Activated B cell treated with CpG ODN at 0.5 μM for 24 hours (primary cell): ENCODE results near the gene RACGAP1. TPM values are rescaled to one million over a fixed set of nuclear protein-coding genes. Genes with fewer than 3 reads are reported as not detected.

Source experiments
- ATAC-seq: fragments of 200-7000 bp; cut with Tn5 transposase; one replicate; pipeline ENCODE4 v1.10.0; 2021; ENCODE audit warnings: low read depth, mild to moderate bottlenecking, moderate library complexity
- CTCF ChIA-PET: fragments of 350-600 bp; sonication (Branson Sonifier 250); formaldehyde crosslinking; loops from one replicate; lab custom pipeline; 2021; ENCODE audit warnings: antibody characterized with exemption; lab: Charles Lee
- POLR2A ChIA-PET: fragments of 350-600 bp; sonication (Branson Sonifier 250); formaldehyde crosslinking; loops from one replicate; lab custom pipeline; 2021; ENCODE audit warnings: antibody characterized with exemption; lab: Charles Lee
- DNase-seq: peaks from one replicate; pipeline ENCODE4 v3.0.0; 2022
- H3K27ac Mint-ChIP-seq: one replicate; pipeline ENCODE4 v1.8.0; 2020; ENCODE audit warnings: mixed read lengths
- H3K27me3 Mint-ChIP-seq: one replicate; pipeline ENCODE4 v1.8.0; 2021; ENCODE audit warnings: mixed read lengths
- H3K36me3 Mint-ChIP-seq: one replicate; pipeline ENCODE4 v1.8.0; 2021; ENCODE audit warnings: low read depth, mixed read lengths
- H3K4me1 Mint-ChIP-seq: one replicate; pipeline ENCODE4 v1.8.0; 2021; ENCODE audit warnings: mixed read lengths
- H3K4me3 Mint-ChIP-seq: one replicate; pipeline ENCODE4 v1.8.0; 2020; ENCODE audit warnings: mild to moderate bottlenecking, mixed read lengths
- H3K9me3 Mint-ChIP-seq: one replicate; pipeline ENCODE4 v1.8.0; 2020; ENCODE audit warnings: mixed read lengths
- CTCF ChIP-seq: fragments of 200-600 bp; IDR thresholded peaks from one replicate; pipeline ENCODE4 v1.8.0; 2022; ENCODE audit warnings: antibody characterized with exemption, mild to moderate bottlenecking
- intact Hi-C: fragments of 100-400 bp; cut with micrococcal nuclease; formaldehyde crosslinking; loops from one replicate; pipeline ENCODE4 v1.15.1; 2024
- total RNA-seq: library from RNA; stranded (reverse); gene quantifications from 2 replicates; pipeline ENCODE4 v1.2.3, GENCODE V29; 2022

RACGAP1 gene
- total RNA-seq, 1 donor from 2014 or later = 12.6 TPM

- ChIA-PET POLR2A (interaction anchor here (0.5 kb wide), 1 partner anchor 491 kb away, joined by 3 read pairs; no protein-coding TSS in a partner anchor), CTCF (interaction anchor here (1.2 to 1.3 kb wide), 2 partner anchors 83 to 103 kb away, joined by 3 to 4 read pairs; no protein-coding TSS in a partner anchor)
- Mint-ChIP-seq H3K27me3 (peaks cover 32% of the 10 kb centered on the region), H3K36me3 (no peaks in the 10 kb centered on the region), H3K27ac (no peak overlapping the region), H3K4me3 (no peak overlapping the region), H3K4me1 (no peaks in the 10 kb centered on the region), H3K9me3 (no peaks in the 10 kb centered on the region)
- intact Hi-C loops = no loop called here
- TF ChIP-seq CTCF = no peak
- ATAC-seq (no peak), DNase-seq (no peak)
Observed at GRCh38 chr12:50049254-50050118, 24.2 kb upstream of the RACGAP1 start.

GRCh38 chr12:50047693-50048250 is 22.5 kb upstream of the RACGAP1 start:
- intact Hi-C loops = no loop called here
- peaks cover 29% of the 10 kb centered on the region for H3K27me3 Mint-ChIP-seq
- no peak for TF ChIP-seq CTCF
- no peak overlapping the region for H3K4me3 Mint-ChIP-seq
- POLR2A ChIA-PET = no interaction called here
- H3K4me1 Mint-ChIP-seq = no peaks in the 10 kb centered on the region
- DNase-seq (no peak), ATAC-seq (no peak)
- CTCF ChIA-PET = no interaction called here
- no peaks in the 10 kb centered on the region for H3K9me3 Mint-ChIP-seq
- no peaks in the 10 kb centered on the region for H3K36me3 Mint-ChIP-seq
- no peak overlapping the region for H3K27ac Mint-ChIP-seq

GRCh38 chr12:50043854-50044253 is 18.6 kb upstream of the RACGAP1 start:
- DNase-seq (no peak), ATAC-seq (no peak)
- Mint-ChIP-seq H3K4me1 (no peaks in the 10 kb centered on the region), H3K27ac (no peak overlapping the region), H3K36me3 (no peaks in the 10 kb centered on the region), H3K9me3 (no peaks in the 10 kb centered on the region), H3K4me3 (no peak overlapping the region), H3K27me3 (no peaks in the 10 kb centered on the region)
- ChIA-PET POLR2A (no interaction called here), CTCF (no interaction called here)
- intact Hi-C loops = no loop called here
- TF ChIP-seq CTCF = no peak

GRCh38 chr12:50043308-50043707 is 18.0 kb upstream of the RACGAP1 start:
- DNase-seq = no peak
- ChIA-PET CTCF (no interaction called here), POLR2A (no interaction called here)
- no peak overlapping the region for H3K4me3 Mint-ChIP-seq
- intact Hi-C loops = no loop called here
- H3K36me3 Mint-ChIP-seq = no peaks in the 10 kb centered on the region
- no peak for TF ChIP-seq CTCF
- no peak overlapping the region for H3K27ac Mint-ChIP-seq
- no peak for ATAC-seq
- H3K27me3 Mint-ChIP-seq = no peaks in the 10 kb centered on the region
- no peaks in the 10 kb centered on the region for H3K9me3 Mint-ChIP-seq
- no peaks in the 10 kb centered on the region for H3K4me1 Mint-ChIP-seq

- intact Hi-C loops = no loop called here
- ChIA-PET POLR2A (no interaction called here), CTCF (no interaction called here)
- Mint-ChIP-seq H3K4me1 (no peaks in the 10 kb centered on the region), H3K9me3 (no peaks in the 10 kb centered on the region), H3K27ac (no peak overlapping the region), H3K4me3 (no peak overlapping the region), H3K27me3 (no peaks in the 10 kb centered on the region), H3K36me3 (no peaks in the 10 kb centered on the region)
- no peak for ATAC-seq
- no peak for DNase-seq
- no peak for TF ChIP-seq CTCF
Observed at GRCh38 chr12:50042693-50043092, 17.4 kb upstream of the RACGAP1 start.
